Naive thymus-derived CD8-positive, alpha-beta T cell (primary cell): ENCODE results near the gene COL23A1. TPM values are rescaled to one million over a fixed set of nuclear protein-coding genes. Genes with fewer than 3 reads are reported as not detected.

Source experiments
- ATAC-seq, 2 donors: fragments of 150-1000 bp; cut with Tn5 transposase in 1 of 2; sonication (Bioruptor Pico), chemical (Tn5 transposase) in 1 of 2; 1 replicate in 1 of 2; 2 replicates in 1 of 2; pipeline ENCODE4 v1.10.0; 2021; ENCODE audit warnings: mild to moderate bottlenecking in 2 of 2, moderate library complexity in 2 of 2
- POLR2A ChIA-PET: fragments of 350-600 bp; sonication (Branson Sonifier 250); formaldehyde crosslinking; loops from one replicate; lab custom pipeline; 2021; ENCODE audit warnings: antibody characterized with exemption; lab: Charles Lee
- DNase-seq, 10 donors: peaks; one replicate each; pipeline versions ENCODE4 v3.0.0 to v3.0.0-alpha.2; 2020 to 2022
- H3K27ac Mint-ChIP-seq, 10 donors: one replicate each; pipeline ENCODE4 v1.8.0; 2020 to 2022; ENCODE audit warnings: mild to moderate bottlenecking in 10 of 10, mixed read lengths in 10 of 10, moderate library complexity in 4 of 10, inconsistent platforms in 1 of 10
- H3K27me3 Mint-ChIP-seq, 5 donors: one replicate each; pipeline ENCODE4 v1.8.0; 2021 to 2022; ENCODE audit warnings: mixed read lengths in 5 of 5
- H3K36me3 Mint-ChIP-seq, 3 donors: one replicate each; pipeline ENCODE4 v1.8.0; 2020 to 2022; ENCODE audit warnings: mixed read lengths in 3 of 3, mild to moderate bottlenecking in 2 of 3, inconsistent platforms in 1 of 3
- H3K4me1 Mint-ChIP-seq, 4 donors: one replicate each; pipeline ENCODE4 v1.8.0; 2021 to 2022; ENCODE audit warnings: mixed read lengths in 4 of 4
- H3K4me3 Mint-ChIP-seq, 10 donors: one replicate each; pipeline ENCODE4 v1.8.0; 2020 to 2022; ENCODE audit warnings: mild to moderate bottlenecking in 10 of 10, mixed read lengths in 10 of 10, moderate library complexity in 6 of 10, inconsistent platforms in 1 of 10
- H3K9me3 Mint-ChIP-seq, 9 donors: one replicate each; pipeline ENCODE4 v1.8.0; 2020 to 2022; ENCODE audit warnings: mixed read lengths in 9 of 9, mild to moderate bottlenecking in 3 of 9, inconsistent platforms in 1 of 9, moderate library complexity in 1 of 9
- polyA plus RNA-seq, 3 donors: library from polyadenylated mRNA; unstranded; fragments of 300-500 nt; fragmentation: Illumina TruSeq; gene quantifications; one replicate each; pipeline ENCODE4 v1.2.3, GENCODE V29; 2021
- total RNA-seq, 8 experiments: library from RNA in 2 of 8; stranded (reverse) in 2 of 8; gene quantifications; one replicate each; pipeline ENCODE4 v1.2.3 and lab custom pipeline; 2021 to 2026

COL23A1 gene
- total and polyA plus RNA-seq, 5 experiments from 2014 or later = 0.10 to 0.51 (median 0.16) TPM; not detected in 2

DNA sequence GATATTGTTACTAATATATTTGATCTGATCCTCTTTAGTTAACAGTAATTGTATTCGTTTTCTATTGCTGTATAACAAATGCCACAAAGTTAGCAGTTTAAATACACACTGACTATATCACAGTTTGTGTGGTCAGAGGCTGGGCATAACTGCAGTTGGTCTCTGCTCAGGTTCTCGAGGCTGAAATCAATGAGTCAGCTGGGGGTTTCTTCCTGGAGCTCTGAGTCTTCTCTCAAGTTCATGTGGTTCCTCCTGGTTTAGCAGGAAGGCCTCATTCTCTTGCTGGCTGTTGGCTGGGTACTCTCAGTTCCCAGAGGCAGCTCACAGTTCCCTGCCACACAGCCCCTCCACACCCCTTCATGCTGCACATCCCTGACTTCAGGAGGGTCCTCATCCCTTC, 20.7 kb downstream of the COL23A1 start:
- Mint-ChIP-seq H3K4me1 (no peaks in the 10 kb centered on the region), H3K36me3 (peaks cover 0 to 11% (median 2%) of the 10 kb centered on the region in 3 donors), H3K9me3 (peaks cover 0 to 6% (median 0%) of the 10 kb centered on the region in 9 donors), H3K4me3 (no peak overlapping the region), H3K27ac (no peak overlapping the region), H3K27me3 (peaks cover 15 to 51% (median 21%) of the 10 kb centered on the region in 5 donors)
- ATAC-seq = no peak
- POLR2A ChIA-PET = no interaction called here
- DNase-seq = no peak

DNA sequence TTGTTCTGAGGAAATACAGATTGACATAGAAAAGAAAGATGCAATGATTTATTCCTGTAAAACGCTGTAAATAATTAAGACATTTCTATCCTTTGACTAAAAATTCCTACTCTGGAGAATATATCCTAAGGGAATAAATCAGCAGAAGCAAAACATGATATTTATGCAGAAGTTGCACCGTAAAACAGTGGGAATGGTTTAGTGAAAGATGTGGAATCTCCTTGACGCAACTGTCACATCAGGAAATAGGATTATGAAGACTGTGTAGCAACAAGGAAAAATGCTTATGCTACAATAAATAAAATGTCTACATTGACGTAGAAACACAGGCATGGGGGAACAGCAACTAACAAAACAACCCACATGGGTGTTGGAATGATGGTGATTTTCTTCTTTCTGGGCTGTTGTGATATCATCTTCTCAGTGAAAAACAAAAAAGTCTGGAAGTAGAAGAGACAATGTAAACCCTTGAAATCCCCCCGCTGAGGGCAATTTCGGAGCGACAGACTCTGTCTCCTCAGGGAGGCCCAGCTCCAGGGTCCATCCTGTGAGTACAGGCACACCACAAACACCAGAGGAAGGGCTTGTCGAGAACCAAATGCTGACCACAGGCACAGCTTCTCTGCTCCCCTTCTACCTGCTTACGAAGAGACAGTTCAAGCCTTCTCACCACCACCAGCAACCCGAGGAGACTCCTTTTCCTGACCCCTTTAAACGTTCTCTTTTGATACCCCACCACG, 25.2 kb downstream of the COL23A1 start:
- peaks cover 0 to 8% (median 4%) of the 10 kb centered on the region in 4 donors for H3K4me1 Mint-ChIP-seq
- no peak for DNase-seq
- H3K36me3 Mint-ChIP-seq = peaks cover 0 to 2% (median 0%) of the 10 kb centered on the region in 3 donors
- peaks cover 0 to 5% (median 0%) of the 10 kb centered on the region in 9 donors for H3K9me3 Mint-ChIP-seq
- no peak overlapping the region for H3K4me3 Mint-ChIP-seq
- H3K27me3 Mint-ChIP-seq = peaks cover 9 to 44% (median 19%) of the 10 kb centered on the region in 5 donors
- POLR2A ChIA-PET = no interaction called here
- ATAC-seq = no peak
- H3K27ac Mint-ChIP-seq = no peak overlapping the region

DNA sequence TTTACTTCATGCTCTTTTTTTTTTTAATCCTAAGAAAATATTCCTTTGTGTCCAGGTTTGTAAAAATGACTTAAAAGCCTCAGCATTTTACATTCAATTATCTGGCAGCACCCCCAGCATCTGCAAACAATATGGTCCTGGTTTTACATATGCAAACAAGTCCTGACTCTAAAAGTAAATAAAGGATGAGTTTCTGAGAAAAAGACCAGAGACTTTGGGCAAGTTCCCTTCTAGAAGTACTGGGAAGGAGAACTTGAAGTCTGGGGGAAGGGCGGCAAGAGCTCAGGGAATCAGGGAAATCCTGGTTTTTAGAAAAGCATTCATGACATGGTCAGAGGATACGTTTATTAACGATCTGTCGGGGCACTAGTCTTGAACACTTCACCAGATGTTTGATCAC, 25.8 kb downstream of the COL23A1 start:
- no peak for ATAC-seq

DNA sequence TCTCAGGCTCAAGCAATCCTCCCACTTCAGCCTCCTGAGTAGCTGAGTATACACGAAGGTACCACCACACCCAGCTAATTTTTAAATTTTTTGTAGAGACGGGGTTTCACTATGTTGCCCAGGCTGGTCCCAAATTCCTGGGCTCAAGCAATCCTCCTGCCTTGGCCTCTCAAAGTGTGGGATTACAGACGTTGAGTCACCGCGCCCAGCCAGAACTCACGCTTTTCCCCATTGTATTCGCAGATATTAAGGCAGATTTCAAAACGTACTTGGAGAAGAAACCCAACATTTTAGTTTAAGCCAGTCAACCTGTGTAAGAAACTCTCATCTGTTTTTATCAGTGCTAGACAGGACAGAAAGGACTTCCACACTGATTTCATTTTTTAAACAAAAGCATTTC, 26.6 kb downstream of the COL23A1 start:
- ATAC-seq (no peak), DNase-seq (no peak)
- POLR2A ChIA-PET = interaction anchor here (0.7 kb wide), 1 partner anchor 1037 kb away, joined by 3 read pairs; no protein-coding TSS in a partner anchor
- Mint-ChIP-seq H3K27ac (no peak overlapping the region), H3K4me1 (peaks cover 0 to 8% (median 4%) of the 10 kb centered on the region in 4 donors), H3K36me3 (peaks cover 0 to 2% (median 0%) of the 10 kb centered on the region in 3 donors), H3K4me3 (no peak overlapping the region), H3K9me3 (peaks cover 0 to 5% (median 0%) of the 10 kb centered on the region in 9 donors), H3K27me3 (peaks cover 8 to 51% (median 23%) of the 10 kb centered on the region in 5 donors)

More for the DNA sequence above, 25.8 kb downstream of the COL23A1 start:
- POLR2A ChIA-PET = no interaction called here
- peaks cover 0 to 5% (median 0%) of the 10 kb centered on the region in 9 donors for H3K9me3 Mint-ChIP-seq
- DNase-seq = no peak
- no peak overlapping the region for H3K27ac Mint-ChIP-seq
- peaks cover 9 to 44% (median 17%) of the 10 kb centered on the region in 5 donors for H3K27me3 Mint-ChIP-seq
- peaks cover 0 to 2% (median 0%) of the 10 kb centered on the region in 3 donors for H3K36me3 Mint-ChIP-seq
- H3K4me3 Mint-ChIP-seq = no peak overlapping the region
- H3K4me1 Mint-ChIP-seq = peaks cover 0 to 8% (median 4%) of the 10 kb centered on the region in 4 donors

DNA sequence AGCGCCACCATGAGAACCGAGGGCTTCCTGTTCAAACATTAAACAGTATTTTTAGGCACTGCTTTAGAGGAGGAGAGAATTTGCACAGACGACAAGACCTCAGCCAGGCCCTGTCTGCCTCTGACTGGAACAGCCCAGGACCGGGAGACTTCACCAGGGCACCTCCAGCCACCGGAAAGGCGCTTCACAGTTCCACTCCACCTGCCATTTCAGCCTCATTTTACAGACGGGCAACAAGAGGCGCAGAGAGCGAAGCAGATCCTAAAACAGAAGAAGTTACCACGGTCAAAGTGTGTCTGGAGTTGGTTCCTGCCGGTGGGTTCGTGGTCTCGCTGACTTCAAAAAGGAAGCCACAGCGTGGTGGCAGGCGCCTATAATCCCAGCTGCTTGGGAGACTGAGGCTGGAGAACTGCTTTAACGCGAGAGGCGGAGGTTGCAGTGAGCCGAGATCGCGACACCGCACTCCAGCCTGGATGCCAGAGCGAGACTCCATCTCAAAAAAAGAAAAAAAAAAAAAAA, 28.4 kb downstream of the COL23A1 start:
- peak overlapping the region in 2 of 10 donors; percentile 22 to 32 for H3K4me3 Mint-ChIP-seq
- H3K27ac Mint-ChIP-seq = no peak overlapping the region
- H3K27me3 Mint-ChIP-seq = peaks cover 4 to 64% (median 27%) of the 10 kb centered on the region in 5 donors
- POLR2A ChIA-PET = no interaction called here
- H3K4me1 Mint-ChIP-seq = peaks cover 0 to 8% (median 4%) of the 10 kb centered on the region in 4 donors
- H3K36me3 Mint-ChIP-seq = peaks cover 0 to 2% (median 0%) of the 10 kb centered on the region in 3 donors
- DNase-seq = peak in 1 of 10 donors; percentile 19
- ATAC-seq = no peak
- peaks cover 0 to 5% (median 0%) of the 10 kb centered on the region in 9 donors for H3K9me3 Mint-ChIP-seq

DNA sequence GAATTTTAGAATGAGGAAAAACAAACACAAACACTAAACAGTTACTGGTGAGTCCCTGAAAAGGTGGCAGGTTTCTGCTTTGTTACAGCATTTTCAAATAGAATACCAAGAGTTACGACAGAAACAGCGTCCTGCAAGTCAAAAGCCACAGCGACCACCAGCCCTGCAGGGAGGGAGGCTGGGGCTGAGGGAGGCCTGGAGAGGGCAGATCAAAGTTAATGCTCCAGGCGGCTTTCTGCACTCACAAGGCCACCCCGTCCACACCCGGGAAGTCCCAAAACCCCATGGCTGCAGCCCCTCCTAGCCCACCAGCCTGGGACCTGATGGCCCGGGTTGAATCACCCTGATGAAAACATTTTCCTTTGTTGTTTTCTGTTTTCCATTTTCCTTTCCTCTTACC, 29.3 kb downstream of the COL23A1 start:
- H3K9me3 Mint-ChIP-seq = peaks cover 0 to 5% (median 0%) of the 10 kb centered on the region in 9 donors
- POLR2A ChIA-PET = no interaction called here
- H3K27ac Mint-ChIP-seq = no peak overlapping the region
- peaks cover 0 to 8% (median 4%) of the 10 kb centered on the region in 4 donors for H3K4me1 Mint-ChIP-seq
- H3K36me3 Mint-ChIP-seq = peaks cover 0 to 2% (median 0%) of the 10 kb centered on the region in 3 donors
- H3K27me3 Mint-ChIP-seq = peaks cover 4 to 67% (median 29%) of the 10 kb centered on the region in 5 donors
- DNase-seq (peak in 1 of 10 donors; percentile 18), ATAC-seq (no peak)
- no peak overlapping the region for H3K4me3 Mint-ChIP-seq

DNA sequence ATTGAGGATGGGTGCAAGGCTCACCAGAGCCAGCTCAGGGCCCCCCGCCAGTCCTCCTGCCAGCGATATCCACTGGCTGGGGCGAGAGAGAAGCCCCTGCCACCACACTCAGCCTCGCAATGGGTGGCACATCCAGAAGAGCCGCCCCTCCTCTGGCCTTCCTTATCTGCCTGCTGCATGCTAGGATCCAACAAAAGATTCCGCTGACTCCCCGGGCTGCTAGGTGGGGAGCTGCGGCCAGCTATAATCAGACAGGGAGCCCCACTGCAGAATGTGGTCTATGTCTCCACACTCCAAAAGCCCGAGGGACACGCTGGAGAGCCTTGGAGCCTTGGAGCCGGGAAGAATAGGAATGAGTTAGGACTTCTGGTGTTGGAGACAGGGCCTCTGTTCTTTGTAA, 32.8 kb downstream of the COL23A1 start:
- Mint-ChIP-seq H3K4me1 (peaks cover 0 to 8% (median 4%) of the 10 kb centered on the region in 4 donors), H3K4me3 (no peak overlapping the region), H3K27me3 (peaks cover 0 to 56% (median 23%) of the 10 kb centered on the region in 5 donors), H3K27ac (no peak overlapping the region), H3K36me3 (peaks cover 0 to 2% (median 0%) of the 10 kb centered on the region in 3 donors), H3K9me3 (peaks cover 0 to 5% (median 0%) of the 10 kb centered on the region in 9 donors)
- POLR2A ChIA-PET = interaction anchor here (0.6 kb wide), 1 partner anchor 1389 kb away, joined by 3 read pairs; no protein-coding TSS in a partner anchor
- ATAC-seq (no peak), DNase-seq (peak in 1 of 10 donors; percentile 19)

DNA sequence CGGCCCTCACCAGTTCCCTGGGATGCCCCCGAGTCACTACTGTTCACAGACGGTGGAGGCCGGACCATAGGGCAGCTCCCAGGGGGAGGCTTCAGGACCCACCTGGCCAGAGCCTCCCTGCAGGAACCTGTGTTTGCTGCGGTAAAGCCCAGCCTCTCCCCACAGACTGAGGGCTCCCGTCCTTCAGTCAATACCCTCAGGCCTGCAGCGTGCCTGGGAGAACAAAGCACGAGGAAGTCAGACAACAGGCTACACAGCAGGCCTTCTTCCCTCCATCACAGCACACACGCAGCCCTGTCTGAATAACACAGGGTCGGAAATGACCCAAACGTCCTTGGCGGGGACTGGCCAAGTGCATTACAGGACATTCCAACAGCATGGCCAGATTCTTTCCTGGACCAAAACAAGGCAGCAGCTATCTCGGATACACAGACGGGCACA, 34.4 kb downstream of the COL23A1 start:
- DNase-seq (peak in 1 of 10 donors; percentile 50), ATAC-seq (no peak)
- Mint-ChIP-seq H3K27ac (no peak overlapping the region), H3K27me3 (peaks cover 0 to 49% (median 20%) of the 10 kb centered on the region in 5 donors), H3K4me1 (no peaks in the 10 kb centered on the region), H3K9me3 (no peaks in the 10 kb centered on the region), H3K4me3 (no peak overlapping the region), H3K36me3 (no peaks in the 10 kb centered on the region)
- POLR2A ChIA-PET = no interaction called here

DNA sequence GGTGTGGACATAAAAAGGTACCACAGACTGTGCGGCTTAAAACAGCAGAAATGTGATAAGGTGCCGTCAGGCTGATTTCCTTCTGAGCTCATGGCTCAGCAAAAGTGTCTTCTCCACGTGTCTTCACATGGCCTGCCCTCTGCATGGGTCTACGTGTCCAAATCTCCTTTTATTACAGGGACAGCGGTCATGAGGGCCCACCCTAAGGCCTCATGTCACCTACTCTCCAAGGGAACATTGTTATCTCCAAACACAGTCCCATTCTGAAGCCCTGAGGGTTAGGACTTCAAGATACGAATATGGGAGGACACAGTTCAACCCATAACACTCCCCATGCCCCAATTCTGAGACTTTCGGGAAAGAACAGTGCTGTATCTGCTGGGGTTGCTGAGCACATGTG, 35.2 kb downstream of the COL23A1 start:
- Mint-ChIP-seq H3K27ac (no peak overlapping the region), H3K36me3 (no peaks in the 10 kb centered on the region), H3K4me3 (no peak overlapping the region), H3K27me3 (peaks cover 0 to 41% (median 15%) of the 10 kb centered on the region in 5 donors), H3K9me3 (no peaks in the 10 kb centered on the region), H3K4me1 (no peaks in the 10 kb centered on the region)
- ATAC-seq (no peak), DNase-seq (peak in 1 of 10 donors; percentile 24)
- POLR2A ChIA-PET = no interaction called here

DNA sequence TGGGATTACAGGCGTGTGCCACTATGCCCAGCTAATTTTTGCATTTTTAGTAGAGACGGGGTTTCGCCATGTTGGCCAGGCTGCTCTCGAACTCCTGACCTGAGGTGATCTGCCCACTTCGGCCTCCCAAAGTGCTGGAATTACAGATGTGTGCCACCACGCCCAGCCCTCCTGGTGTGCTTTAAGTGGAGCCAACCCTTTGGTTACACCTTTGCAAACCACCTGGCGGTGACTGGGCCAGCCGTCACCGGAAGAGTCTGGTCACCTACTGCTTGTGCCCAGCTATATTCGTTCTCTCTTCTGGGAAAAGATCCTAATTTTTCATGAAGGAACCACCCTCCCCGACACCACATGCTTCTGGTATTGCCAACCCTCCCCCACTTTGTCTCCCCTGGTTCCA, 35.9 kb downstream of the COL23A1 start:
- Mint-ChIP-seq H3K27ac (no peak overlapping the region), H3K4me1 (no peaks in the 10 kb centered on the region), H3K4me3 (no peak overlapping the region), H3K27me3 (peaks cover 0 to 34% (median 12%) of the 10 kb centered on the region in 5 donors), H3K9me3 (no peaks in the 10 kb centered on the region), H3K36me3 (no peaks in the 10 kb centered on the region)
- DNase-seq (no peak), ATAC-seq (no peak)
- POLR2A ChIA-PET = no interaction called here

DNA sequence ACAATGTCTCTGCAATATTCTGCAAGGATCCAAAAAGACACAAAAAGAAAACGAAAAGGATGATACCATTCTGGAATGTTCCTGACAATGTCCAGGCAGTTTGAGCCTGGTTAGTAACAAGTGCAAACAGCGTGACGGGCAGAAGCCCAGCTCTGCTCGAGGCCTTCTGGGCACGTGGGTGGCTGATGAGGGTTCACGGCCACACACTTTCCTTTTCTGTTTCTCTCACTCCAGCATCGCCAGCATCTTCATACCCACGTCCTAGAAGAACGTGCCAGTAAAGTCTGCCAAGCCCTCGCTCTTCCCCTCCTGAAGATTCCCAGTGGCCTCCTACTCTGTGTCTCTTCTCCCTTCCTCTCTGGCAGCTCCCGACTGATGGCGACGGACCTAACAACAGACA, 36.7 kb downstream of the COL23A1 start:
- Mint-ChIP-seq H3K27ac (no peak overlapping the region), H3K27me3 (peaks cover 0 to 26% (median 8%) of the 10 kb centered on the region in 5 donors), H3K4me3 (no peak overlapping the region), H3K9me3 (no peaks in the 10 kb centered on the region), H3K36me3 (no peaks in the 10 kb centered on the region), H3K4me1 (peaks cover 0 to 1% (median 0%) of the 10 kb centered on the region in 4 donors)
- POLR2A ChIA-PET = no interaction called here
- DNase-seq (peak in 1 of 10 donors; percentile 31), ATAC-seq (no peak)

DNA sequence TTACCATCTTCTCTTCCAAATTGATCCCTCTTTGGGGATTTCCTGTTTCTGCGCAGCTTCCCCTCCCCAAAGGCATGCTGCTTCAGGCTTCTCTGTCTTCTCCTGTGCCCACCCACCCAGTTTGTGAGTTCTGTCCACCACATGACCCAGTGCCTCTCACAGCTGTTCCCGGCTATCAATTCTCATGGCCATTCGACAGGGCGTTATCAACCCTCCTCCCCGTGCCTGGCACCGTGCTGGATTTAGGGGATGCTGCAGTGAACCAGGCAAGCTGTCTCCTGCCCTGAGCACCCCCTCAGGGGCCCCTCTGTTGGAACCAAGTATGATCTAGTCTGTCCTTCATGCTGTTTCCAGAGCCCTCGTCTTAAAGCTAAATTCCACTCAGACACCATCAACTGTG, 38.7 kb downstream of the COL23A1 start:
- no peak overlapping the region for H3K27ac Mint-ChIP-seq
- no peak overlapping the region for H3K4me3 Mint-ChIP-seq
- DNase-seq (peak in 1 of 10 donors; percentile 44), ATAC-seq (no peak)
- no peaks in the 10 kb centered on the region for H3K9me3 Mint-ChIP-seq
- peaks cover 0 to 7% (median under 1%) of the 10 kb centered on the region in 4 donors for H3K4me1 Mint-ChIP-seq
- POLR2A ChIA-PET = no interaction called here
- H3K27me3 Mint-ChIP-seq = peaks cover 0 to 14% (median 7%) of the 10 kb centered on the region in 5 donors
- no peaks in the 10 kb centered on the region for H3K36me3 Mint-ChIP-seq

DNA sequence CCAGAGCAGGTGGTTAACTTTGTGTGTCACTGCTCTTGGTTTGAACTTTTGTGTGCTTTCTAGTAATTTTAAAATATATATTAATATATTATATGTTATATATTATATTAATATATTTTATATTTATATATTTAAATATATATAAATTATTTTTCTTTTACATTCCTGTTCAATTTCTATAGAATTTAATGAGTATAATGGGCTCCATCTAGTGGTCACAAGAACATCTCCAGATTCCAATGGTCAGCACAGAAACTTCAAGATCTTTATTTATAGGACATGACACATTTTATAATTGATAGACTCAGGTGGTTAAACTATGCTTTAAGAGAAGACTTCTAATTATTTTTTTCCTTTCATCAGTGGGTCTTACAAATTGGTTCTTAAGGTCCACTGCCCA, 39.1 kb downstream of the COL23A1 start:
- peak in 3 of 10 donors; percentile 13 to 29 (median 19) for DNase-seq

More for the DNA sequence above, 39.1 kb downstream of the COL23A1 start:
- Mint-ChIP-seq H3K4me3 (no peak overlapping the region), H3K36me3 (no peaks in the 10 kb centered on the region), H3K4me1 (peaks cover 0 to 7% (median under 1%) of the 10 kb centered on the region in 4 donors), H3K9me3 (no peaks in the 10 kb centered on the region), H3K27me3 (peaks cover 0 to 14% (median 7%) of the 10 kb centered on the region in 5 donors), H3K27ac (no peak overlapping the region)
- ATAC-seq = no peak
- POLR2A ChIA-PET = no interaction called here
